T-cell (primary cell): ENCODE results near the gene SELENOS. TPM values are rescaled to one million over a fixed set of nuclear protein-coding genes. Genes with fewer than 3 reads are reported as not detected.

Experiments
- ATAC-seq, 4 experiments: fragments of 200-7000 bp in 3 of 4; fragments of 150-1000 bp in 1 of 4; cut with Tn5 transposase; replicated peaks in 1 of 4; 1 replicate in 3 of 4; 2 replicates in 1 of 4; pipeline ENCODE4 v1.10.0; 2021; ENCODE audit warnings: moderate library complexity in 3 of 4, mild to moderate bottlenecking in 2 of 4, moderate number of reproducible peaks in 1 of 4
- CTCF ChIA-PET, 2 donors: fragments of 300-600 bp; sonication (Branson Sonifier 250); formaldehyde crosslinking; loops; one replicate each; lab custom pipeline; 2022; ENCODE audit warnings: antibody characterized with exemption in 2 of 2; lab: Charles Lee
- POLR2A ChIA-PET, 2 donors: fragments of 300-600 bp; sonication (Branson Sonifier 250); formaldehyde crosslinking; loops; one replicate each; lab custom pipeline; 2022; ENCODE audit warnings: antibody characterized with exemption in 2 of 2; lab: Charles Lee
- DNase-seq, 35 experiments: peaks; one replicate each; pipeline versions ENCODE4 v3.0.0 to v3.0.0-alpha.2; 2013 to 2023
- H3K27ac ChIP-seq: one replicate; pipeline ENCODE4 v1.5.1; 2013; ENCODE audit warnings: low read length
- H3K27me3 ChIP-seq, 2 experiments: replicated peaks in 1 of 2; 1 replicate in 1 of 2; 2 replicates in 1 of 2; pipeline versions ENCODE4 v1.6.1 to v1.7.0; 2013; ENCODE audit warnings: low read length in 1 of 2, mixed read lengths in 1 of 2; ENCODE audit not compliant: control insufficient read depth in 2 of 2, insufficient read depth in 2 of 2; ENCODE audit errors: extremely low read depth in 1 of 2
- H3K36me3 ChIP-seq, 2 donors: 1 replicate in 1 of 2; 2 replicates in 1 of 2; pipeline versions ENCODE4 v1.6.1 to v1.7.0; 2013; ENCODE audit warnings: low read length in 1 of 2; ENCODE audit not compliant: control insufficient read depth in 2 of 2, insufficient read depth in 1 of 2; ENCODE audit errors: extremely low read depth in 1 of 2
- H3K4me1 ChIP-seq, 2 experiments: 1 replicate in 1 of 2; 2 replicates in 1 of 2; pipeline versions ENCODE4 v1.6.1 to v1.7.0; 2013; ENCODE audit warnings: low read length in 2 of 2, mixed read lengths in 1 of 2; ENCODE audit not compliant: insufficient read depth in 2 of 2, control insufficient read depth in 1 of 2; ENCODE audit errors: extremely low read depth in 1 of 2
- H3K4me3 ChIP-seq, 2 donors: 1 replicate in 1 of 2; 2 replicates in 1 of 2; pipeline versions ENCODE4 v1.5.1 to v1.7.0; 2013; ENCODE audit warnings: mild to moderate bottlenecking in 2 of 2, low read length in 1 of 2, moderate library complexity in 1 of 2; ENCODE audit not compliant: control insufficient read depth in 1 of 2; ENCODE audit errors: extremely low read depth in 1 of 2
- H3K9me3 ChIP-seq: 2 replicates; pipeline ENCODE4 v1.7.0; 2013
- H3K27ac Mint-ChIP-seq, 2 donors: one replicate each; pipeline ENCODE4 v1.8.0; 2020 to 2021; ENCODE audit warnings: mild to moderate bottlenecking in 2 of 2, mixed read lengths in 2 of 2
- H3K27me3 Mint-ChIP-seq, 2 donors: one replicate each; pipeline ENCODE4 v1.8.0; 2021 to 2022; ENCODE audit warnings: mixed read lengths in 2 of 2
- H3K36me3 Mint-ChIP-seq: one replicate; pipeline ENCODE4 v1.8.0; 2021; ENCODE audit warnings: mixed read lengths
- H3K4me1 Mint-ChIP-seq, 3 donors: one replicate each; pipeline ENCODE4 v1.8.0; 2020 to 2022; ENCODE audit warnings: mixed read lengths in 3 of 3, mild to moderate bottlenecking in 1 of 3
- H3K4me3 Mint-ChIP-seq, 3 donors: one replicate each; pipeline ENCODE4 v1.8.0; 2020 to 2022; ENCODE audit warnings: mild to moderate bottlenecking in 3 of 3, mixed read lengths in 3 of 3, moderate library complexity in 3 of 3
- H3K9me3 Mint-ChIP-seq, 3 donors: one replicate each; pipeline ENCODE4 v1.8.0; 2020 to 2022; ENCODE audit warnings: mixed read lengths in 3 of 3
- WGBS: methylation state at CpG from one replicate; pipeline ENCODE4 v1.1.5; 2013; ENCODE audit warnings: missing lambda C conversion rate; ENCODE audit not compliant: insufficient coverage; 5-methylcytosine and 5-hydroxymethylcytosine counted together
- total RNA-seq, 35 experiments: library from RNA in 6 of 35; stranded (reverse) in 6 of 35; fragments of 120-200 nt in 1 of 35; gene quantifications; one replicate each; pipeline versions ENCODE4 v1.2.1 to v1.2.4 and lab custom pipeline; 2013 to 2026

Gene SELENOS
- total RNA-seq, 5 donors from 2014 or later (not counting 1 experiment from before 2014, with no cell fraction given) = 31.3 to 39.9 (median 38.4) TPM

GRCh38 chr15:101318147-101318819 lies 41.0 kb upstream of the SELENOS start:
- no peak overlapping the region for H3K4me3 ChIP-seq
- Mint-ChIP-seq H3K4me3 (no peak overlapping the region), H3K27ac (no peak overlapping the region), H3K27me3 (peaks cover 12 to 28% of the 10 kb centered on the region in 2 donors), H3K36me3 (no peaks in the 10 kb centered on the region), H3K4me1 (peaks cover 13 to 15% (median 14%) of the 10 kb centered on the region in 3 donors), H3K9me3 (no peaks in the 10 kb centered on the region)
- no peaks in the 10 kb centered on the region for H3K9me3 ChIP-seq
- ChIA-PET POLR2A (interaction anchor here in 1 of 2 donors (0.5 kb wide), 1 partner anchor 30 kb away, joined by 4 read pairs; no protein-coding TSS in a partner anchor), CTCF (interaction anchor here in 1 of 2 donors (0.9 to 2.3 kb wide), 2 partner anchors 29 to 323 kb away, joined by 3 to 14 read pairs; no protein-coding TSS in a partner anchor)
- no peaks in the 10 kb centered on the region for H3K36me3 ChIP-seq
- H3K27me3 ChIP-seq = peaks cover 0 to 33% of the 10 kb centered on the region in 2 experiments
- DNase-seq (no peak), ATAC-seq (no peak)
- no peak overlapping the region for H3K27ac ChIP-seq
- H3K4me1 ChIP-seq = peaks cover 3 to 16% of the 10 kb centered on the region in 2 experiments
- WGBS = 90% methylated on average over 16 of the region's 20 CpGs

- ATAC-seq (no peak), DNase-seq (no peak)
- Mint-ChIP-seq H3K27me3 (peaks cover 12 to 28% of the 10 kb centered on the region in 2 donors), H3K4me1 (peaks cover 13 to 15% (median 14%) of the 10 kb centered on the region in 3 donors), H3K9me3 (no peaks in the 10 kb centered on the region), H3K36me3 (no peaks in the 10 kb centered on the region), H3K4me3 (no peak overlapping the region), H3K27ac (no peak overlapping the region)
- Histone ChIP-seq H3K36me3 (no peaks in the 10 kb centered on the region), H3K9me3 (no peaks in the 10 kb centered on the region), H3K4me3 (no peak overlapping the region), H3K4me1 (peaks cover 3 to 16% of the 10 kb centered on the region in 2 experiments), H3K27me3 (peaks cover 0 to 31% of the 10 kb centered on the region in 2 experiments), H3K27ac (no peak overlapping the region)
- CTCF ChIA-PET = no interaction called here
- WGBS = 20% methylated on average over 1 of the region's 6 CpGs
- POLR2A ChIA-PET = interaction anchor here in 1 of 2 donors (0.6 kb wide), 1 partner anchor 70 kb away, joined by 3 read pairs; no protein-coding TSS in a partner anchor
Observed at GRCh38 chr15:101317336-101317872, 40.1 kb upstream of the SELENOS start.

GRCh38 chr15:101316529-101316928 lies 39.2 kb upstream of the SELENOS start:
- no peak for ATAC-seq
- no peak for DNase-seq
- no peak overlapping the region for H3K4me3 Mint-ChIP-seq
- ChIA-PET POLR2A (no interaction called here), CTCF (interaction anchor here in 1 of 2 donors (0.7 kb wide), 1 partner anchor 115 kb away, joined by 6 read pairs; no protein-coding TSS in a partner anchor)
- WGBS = 89% methylated on average over 3 of the region's 5 CpGs
- Histone ChIP-seq H3K27ac (no peak overlapping the region), H3K27me3 (peaks cover 0 to 28% of the 10 kb centered on the region in 2 experiments), H3K4me3 (no peak overlapping the region), H3K4me1 (peaks cover 3 to 16% of the 10 kb centered on the region in 2 experiments), H3K36me3 (no peaks in the 10 kb centered on the region), H3K9me3 (no peaks in the 10 kb centered on the region)
- H3K9me3 Mint-ChIP-seq = no peaks in the 10 kb centered on the region
- H3K27ac Mint-ChIP-seq = no peak overlapping the region
- H3K36me3 Mint-ChIP-seq = no peaks in the 10 kb centered on the region
- peaks cover 13 to 15% (median 14%) of the 10 kb centered on the region in 3 donors for H3K4me1 Mint-ChIP-seq
- peaks cover 7 to 24% of the 10 kb centered on the region in 2 donors for H3K27me3 Mint-ChIP-seq

- H3K36me3 ChIP-seq = no peaks in the 10 kb centered on the region
- POLR2A ChIA-PET = no interaction called here
- DNase-seq (no peak), ATAC-seq (no peak)
- CTCF ChIA-PET = no interaction called here
- no peaks in the 10 kb centered on the region for H3K9me3 Mint-ChIP-seq
- no peaks in the 10 kb centered on the region for H3K36me3 Mint-ChIP-seq
- H3K4me3 Mint-ChIP-seq = no peak overlapping the region
- H3K27me3 ChIP-seq = peaks cover 0 to 25% of the 10 kb centered on the region in 2 experiments
- H3K9me3 ChIP-seq = no peaks in the 10 kb centered on the region
- H3K4me1 Mint-ChIP-seq = peaks cover 6 to 9% (median 7%) of the 10 kb centered on the region in 3 donors
- no peak overlapping the region for H3K4me3 ChIP-seq
- no peak overlapping the region for H3K27ac Mint-ChIP-seq
- H3K4me1 ChIP-seq = peaks cover under 1 to 11% of the 10 kb centered on the region in 2 experiments
- WGBS = 100% methylated on average over 4 of the region's 10 CpGs
- peaks cover 7 to 23% of the 10 kb centered on the region in 2 donors for H3K27me3 Mint-ChIP-seq
- no peak overlapping the region for H3K27ac ChIP-seq
Observed at GRCh38 chr15:101315736-101316135, 38.5 kb upstream of the SELENOS start.

GRCh38 chr15:101314336-101315125 lies 37.2 kb upstream of the SELENOS start:
- ChIA-PET POLR2A (interaction anchor here in 1 of 2 donors (0.6 kb wide), 1 partner anchor 20 kb away, joined by 3 read pairs; no protein-coding TSS in a partner anchor), CTCF (interaction anchor here in 1 of 2 donors (0.5 kb wide), 1 partner anchor 9 kb away, joined by 3 read pairs; no protein-coding TSS in a partner anchor)
- Histone ChIP-seq H3K36me3 (no peaks in the 10 kb centered on the region), H3K9me3 (no peaks in the 10 kb centered on the region), H3K4me3 (no peak overlapping the region), H3K4me1 (no peaks in the 10 kb centered on the region), H3K27me3 (peaks cover 0 to 26% of the 10 kb centered on the region in 2 experiments), H3K27ac (no peak overlapping the region)
- Mint-ChIP-seq H3K36me3 (no peaks in the 10 kb centered on the region), H3K27ac (no peak overlapping the region), H3K4me3 (no peak overlapping the region), H3K9me3 (no peaks in the 10 kb centered on the region), H3K4me1 (no peaks in the 10 kb centered on the region), H3K27me3 (peaks cover 7 to 23% of the 10 kb centered on the region in 2 donors)
- no peak for DNase-seq
- WGBS = 92% methylated on average over 9 of the region's 19 CpGs
- no peak for ATAC-seq
